ENCODE data around the gene MAP3K3.

DNA sequence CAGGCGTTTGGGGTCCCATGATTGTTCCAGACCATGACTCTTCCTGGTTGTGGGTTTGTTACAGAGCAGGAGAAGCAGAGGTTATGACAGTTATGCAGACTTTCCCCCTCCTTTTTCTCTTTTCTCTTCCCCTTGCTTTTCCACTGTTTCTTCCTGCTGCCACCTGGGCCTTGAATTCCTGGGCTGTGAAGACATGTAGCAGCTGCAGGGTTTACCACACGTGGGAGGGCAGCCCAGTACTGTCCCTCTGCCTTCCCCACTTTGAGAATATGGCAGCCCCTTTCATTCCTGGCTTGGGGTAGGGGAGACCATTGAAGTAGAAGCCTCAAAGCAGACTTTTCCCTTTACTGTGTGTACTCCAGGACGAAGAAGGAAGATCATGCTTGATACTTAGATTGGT, 29.4 kb upstream of the MAP3K3 start:
- TF ChIP-seq, protein P1, sequence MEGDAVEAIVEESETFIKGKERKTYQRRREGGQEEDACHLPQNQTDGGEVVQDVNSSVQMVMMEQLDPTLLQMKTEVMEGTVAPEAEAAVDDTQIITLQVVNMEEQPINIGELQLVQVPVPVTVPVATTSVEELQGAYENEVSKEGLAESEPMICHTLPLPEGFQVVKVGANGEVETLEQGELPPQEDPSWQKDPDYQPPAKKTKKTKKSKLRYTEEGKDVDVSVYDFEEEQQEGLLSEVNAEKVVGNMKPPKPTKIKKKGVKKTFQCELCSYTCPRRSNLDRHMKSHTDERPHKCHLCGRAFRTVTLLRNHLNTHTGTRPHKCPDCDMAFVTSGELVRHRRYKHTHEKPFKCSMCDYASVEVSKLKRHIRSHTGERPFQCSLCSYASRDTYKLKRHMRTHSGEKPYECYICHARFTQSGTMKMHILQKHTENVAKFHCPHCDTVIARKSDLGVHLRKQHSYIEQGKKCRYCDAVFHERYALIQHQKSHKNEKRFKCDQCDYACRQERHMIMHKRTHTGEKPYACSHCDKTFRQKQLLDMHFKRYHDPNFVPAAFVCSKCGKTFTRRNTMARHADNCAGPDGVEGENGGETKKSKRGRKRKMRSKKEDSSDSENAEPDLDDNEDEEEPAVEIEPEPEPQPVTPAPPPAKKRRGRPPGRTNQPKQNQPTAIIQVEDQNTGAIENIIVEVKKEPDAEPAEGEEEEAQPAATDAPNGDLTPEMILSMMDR (IDR thresholded peaks at IDR 0.05; ENCODE audit: insufficient read depth, low read length, poor library complexity, severe bottlenecking), result no peak
- no peak for TF ChIP-seq EZH2phosphoT487 (conservative IDR thresholded peaks at IDR 0.05; ENCODE audit: low read length)
